Thyroid gland (tissue), 4 donors: ENCODE data around the gene SLC7A6OS.

Source experiments
- POLR2A ChIP-seq, 2 donors: fragments of 450-650 bp; IDR thresholded peaks; one replicate each; pipeline ENCODE4 v1.6.1; 2017; ENCODE audit warnings: antibody characterized with exemption in 2 of 2, mild to moderate bottlenecking in 2 of 2, moderate library complexity in 1 of 2
- TF ChIP-seq, protein P1 (sequence below), 6 experiments: fragments of 200-600 bp in 3 of 6; fragments of 450-650 bp in 3 of 6; sonication (generic) in 3 of 6; IDR thresholded peaks; one replicate each; pipeline ENCODE4 v1.5.1; 2016 to 2019; ENCODE audit warnings: antibody characterized with exemption in 6 of 6, mild to moderate bottlenecking in 2 of 6, inconsistent platforms in 1 of 6, moderate library complexity in 1 of 6

DNA sequence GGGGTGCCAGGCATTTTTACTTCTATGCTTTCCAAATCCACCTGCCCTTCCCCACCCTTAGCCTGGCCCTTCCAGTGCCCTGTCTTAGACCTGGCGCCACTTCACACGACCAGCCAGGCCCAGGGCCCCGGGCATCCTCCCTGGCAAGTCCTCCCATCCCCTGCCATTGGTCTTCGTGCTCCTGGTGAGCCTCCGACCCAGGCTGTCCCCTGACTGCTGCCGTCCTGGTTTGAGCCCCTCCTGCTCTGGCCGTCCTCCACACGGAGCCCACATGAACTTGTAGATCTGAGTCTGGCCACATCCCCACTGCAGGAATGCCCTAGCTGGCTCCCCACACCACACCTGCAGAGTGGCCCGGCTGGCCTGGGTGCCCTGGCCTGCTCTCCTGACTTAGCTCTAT lies 44.1 kb upstream of the SLC7A6OS start:
- TF ChIP-seq, protein P1, sequence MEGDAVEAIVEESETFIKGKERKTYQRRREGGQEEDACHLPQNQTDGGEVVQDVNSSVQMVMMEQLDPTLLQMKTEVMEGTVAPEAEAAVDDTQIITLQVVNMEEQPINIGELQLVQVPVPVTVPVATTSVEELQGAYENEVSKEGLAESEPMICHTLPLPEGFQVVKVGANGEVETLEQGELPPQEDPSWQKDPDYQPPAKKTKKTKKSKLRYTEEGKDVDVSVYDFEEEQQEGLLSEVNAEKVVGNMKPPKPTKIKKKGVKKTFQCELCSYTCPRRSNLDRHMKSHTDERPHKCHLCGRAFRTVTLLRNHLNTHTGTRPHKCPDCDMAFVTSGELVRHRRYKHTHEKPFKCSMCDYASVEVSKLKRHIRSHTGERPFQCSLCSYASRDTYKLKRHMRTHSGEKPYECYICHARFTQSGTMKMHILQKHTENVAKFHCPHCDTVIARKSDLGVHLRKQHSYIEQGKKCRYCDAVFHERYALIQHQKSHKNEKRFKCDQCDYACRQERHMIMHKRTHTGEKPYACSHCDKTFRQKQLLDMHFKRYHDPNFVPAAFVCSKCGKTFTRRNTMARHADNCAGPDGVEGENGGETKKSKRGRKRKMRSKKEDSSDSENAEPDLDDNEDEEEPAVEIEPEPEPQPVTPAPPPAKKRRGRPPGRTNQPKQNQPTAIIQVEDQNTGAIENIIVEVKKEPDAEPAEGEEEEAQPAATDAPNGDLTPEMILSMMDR (IDR thresholded peaks at IDR 0.05) = no peak
- TF ChIP-seq POLR2A (IDR thresholded peaks at IDR 0.05) = no peak
